ENCODE data around the gene MCEMP1.

MCEMP1 gene

GRCh38 chr19:7716762-7717161 is 39.9 kb downstream of the MCEMP1 start:
- DNase-seq (ENCODE audit: low spot score) (no peak), ATAC-seq (ENCODE audit: low read depth) (no peak)
- H3K27ac ChIP-seq (ENCODE audit: poor library complexity, severe bottlenecking) = no peak overlapping the region
- TF ChIP-seq, protein P1, sequence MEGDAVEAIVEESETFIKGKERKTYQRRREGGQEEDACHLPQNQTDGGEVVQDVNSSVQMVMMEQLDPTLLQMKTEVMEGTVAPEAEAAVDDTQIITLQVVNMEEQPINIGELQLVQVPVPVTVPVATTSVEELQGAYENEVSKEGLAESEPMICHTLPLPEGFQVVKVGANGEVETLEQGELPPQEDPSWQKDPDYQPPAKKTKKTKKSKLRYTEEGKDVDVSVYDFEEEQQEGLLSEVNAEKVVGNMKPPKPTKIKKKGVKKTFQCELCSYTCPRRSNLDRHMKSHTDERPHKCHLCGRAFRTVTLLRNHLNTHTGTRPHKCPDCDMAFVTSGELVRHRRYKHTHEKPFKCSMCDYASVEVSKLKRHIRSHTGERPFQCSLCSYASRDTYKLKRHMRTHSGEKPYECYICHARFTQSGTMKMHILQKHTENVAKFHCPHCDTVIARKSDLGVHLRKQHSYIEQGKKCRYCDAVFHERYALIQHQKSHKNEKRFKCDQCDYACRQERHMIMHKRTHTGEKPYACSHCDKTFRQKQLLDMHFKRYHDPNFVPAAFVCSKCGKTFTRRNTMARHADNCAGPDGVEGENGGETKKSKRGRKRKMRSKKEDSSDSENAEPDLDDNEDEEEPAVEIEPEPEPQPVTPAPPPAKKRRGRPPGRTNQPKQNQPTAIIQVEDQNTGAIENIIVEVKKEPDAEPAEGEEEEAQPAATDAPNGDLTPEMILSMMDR (IDR thresholded peaks at IDR 0.05; ENCODE audit: poor library complexity, severe bottlenecking) = no peak
- H3K4me1 ChIP-seq (ENCODE audit: insufficient read depth, poor library complexity, severe bottlenecking) = no peaks in the 10 kb centered on the region
- H3K4me3 ChIP-seq (ENCODE audit: severe bottlenecking) = no peak overlapping the region
- no peaks in the 10 kb centered on the region for H3K27me3 ChIP-seq (ENCODE audit: insufficient read depth, poor library complexity, severe bottlenecking)
- no peaks in the 10 kb centered on the region for H3K9me3 ChIP-seq (ENCODE audit: severe bottlenecking)
- no peaks in the 10 kb centered on the region for H3K36me3 ChIP-seq (ENCODE audit: low read depth)

DNA sequence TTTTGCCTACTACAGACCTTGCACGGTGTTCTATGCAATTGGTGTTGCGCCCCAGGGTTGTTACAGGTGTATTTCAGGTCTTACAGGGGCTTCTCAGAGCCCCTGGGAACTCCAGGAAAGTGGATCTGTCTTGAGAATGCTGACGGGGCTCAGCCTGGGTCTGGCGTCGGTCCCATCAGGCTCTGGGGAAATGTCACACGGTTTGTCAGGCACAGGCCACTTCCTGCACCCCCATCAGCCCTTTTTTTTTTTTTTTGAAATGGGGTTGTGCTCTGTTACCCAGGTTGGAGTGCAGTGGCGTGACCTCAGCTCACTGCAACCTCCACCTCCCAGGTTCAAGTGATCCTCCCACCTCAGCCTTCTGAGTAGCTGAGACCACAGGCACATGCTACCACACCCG is 41.8 kb downstream of the MCEMP1 start:
- no peaks in the 10 kb centered on the region for H3K4me1 ChIP-seq (ENCODE audit: insufficient read depth, poor library complexity, severe bottlenecking)
- no peak overlapping the region for H3K4me3 ChIP-seq (ENCODE audit: severe bottlenecking)
- TF ChIP-seq, protein P1 (IDR thresholded peaks at IDR 0.05; ENCODE audit: poor library complexity, severe bottlenecking) = no peak
- no peaks in the 10 kb centered on the region for H3K9me3 ChIP-seq (ENCODE audit: severe bottlenecking)
- no peaks in the 10 kb centered on the region for H3K27me3 ChIP-seq (ENCODE audit: insufficient read depth, poor library complexity, severe bottlenecking)
- DNase-seq (ENCODE audit: low spot score) (no peak), ATAC-seq (ENCODE audit: low read depth) (no peak)
- no peaks in the 10 kb centered on the region for H3K36me3 ChIP-seq (ENCODE audit: low read depth)
- H3K27ac ChIP-seq (ENCODE audit: poor library complexity, severe bottlenecking) = no peak overlapping the region

- TF ChIP-seq, protein P1 (IDR thresholded peaks at IDR 0.05; ENCODE audit: poor library complexity, severe bottlenecking) = no peak
- Histone ChIP-seq H3K27ac (ENCODE audit: poor library complexity, severe bottlenecking) (no peak overlapping the region), H3K27me3 (ENCODE audit: insufficient read depth, poor library complexity, severe bottlenecking) (no peaks in the 10 kb centered on the region), H3K4me3 (ENCODE audit: severe bottlenecking) (no peak overlapping the region), H3K36me3 (ENCODE audit: low read depth) (no peaks in the 10 kb centered on the region), H3K4me1 (ENCODE audit: insufficient read depth, poor library complexity, severe bottlenecking) (no peaks in the 10 kb centered on the region), H3K9me3 (ENCODE audit: severe bottlenecking) (no peaks in the 10 kb centered on the region)
- DNase-seq (ENCODE audit: low spot score) = no peak
- ATAC-seq (ENCODE audit: low read depth) = no peak
These were observed 43.5 kb downstream of the MCEMP1 start for GRCh38 chr19:7720351-7720750.

DNA sequence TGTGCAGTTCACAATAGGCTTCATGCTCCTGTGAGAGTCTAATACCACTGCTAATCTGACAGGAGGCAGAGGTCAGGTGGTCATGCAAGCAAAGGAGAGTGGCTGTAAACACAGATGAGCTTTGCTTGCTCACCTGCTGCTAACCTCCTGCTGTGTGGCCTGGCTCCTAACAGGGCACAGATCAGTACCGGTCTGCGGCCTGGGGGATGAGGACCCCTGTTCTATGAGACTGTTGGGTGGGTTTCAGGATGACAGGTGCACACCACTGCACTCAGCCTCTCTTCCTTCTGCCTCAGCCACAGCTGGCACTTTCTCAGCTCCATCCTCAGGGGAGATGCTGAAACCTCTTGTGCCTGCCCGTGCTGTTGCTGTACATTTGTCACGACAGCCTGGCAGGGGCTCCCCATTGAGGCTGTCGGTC is 45.4 kb downstream of the MCEMP1 start:
- Histone ChIP-seq H3K9me3 (ENCODE audit: severe bottlenecking) (no peaks in the 10 kb centered on the region), H3K27me3 (ENCODE audit: insufficient read depth, poor library complexity, severe bottlenecking) (no peaks in the 10 kb centered on the region), H3K27ac (ENCODE audit: poor library complexity, severe bottlenecking) (no peak overlapping the region), H3K4me3 (ENCODE audit: severe bottlenecking) (no peak overlapping the region), H3K36me3 (ENCODE audit: low read depth) (no peaks in the 10 kb centered on the region), H3K4me1 (ENCODE audit: insufficient read depth, poor library complexity, severe bottlenecking) (no peaks in the 10 kb centered on the region)
- ATAC-seq (ENCODE audit: low read depth) (no peak), DNase-seq (ENCODE audit: low spot score) (no peak)
- TF ChIP-seq, protein P1 (IDR thresholded peaks at IDR 0.05; ENCODE audit: poor library complexity, severe bottlenecking) = no peak

GRCh38 chr19:7725791-7726190 is 48.9 kb downstream of the MCEMP1 start:
- no peak for ATAC-seq (ENCODE audit: low read depth)

More at GRCh38 chr19:7725791-7726190, 48.9 kb downstream of the MCEMP1 start:
- no peak overlapping the region for H3K4me3 ChIP-seq (ENCODE audit: severe bottlenecking)
- peaks cover 25% of the 10 kb centered on the region for H3K27me3 ChIP-seq (ENCODE audit: insufficient read depth, poor library complexity, severe bottlenecking)
- H3K36me3 ChIP-seq (ENCODE audit: low read depth) = no peaks in the 10 kb centered on the region
- no peak for DNase-seq (ENCODE audit: low spot score)
- no peaks in the 10 kb centered on the region for H3K4me1 ChIP-seq (ENCODE audit: insufficient read depth, poor library complexity, severe bottlenecking)
- H3K27ac ChIP-seq (ENCODE audit: poor library complexity, severe bottlenecking) = no peak overlapping the region
- TF ChIP-seq, protein P1 (IDR thresholded peaks at IDR 0.05; ENCODE audit: poor library complexity, severe bottlenecking) = no peak
- no peaks in the 10 kb centered on the region for H3K9me3 ChIP-seq (ENCODE audit: severe bottlenecking)

Data from RWPE2 (cell line).